Kidney capillary endothelial cell (primary cell): ENCODE measurements around the gene TCAIM.

ENCODE experiments used
- DNase-seq: peaks from one replicate; pipeline ENCODE4 v3.0.0-alpha.2; 2018; ENCODE audit warnings: low spot score

Gene TCAIM

DNA sequence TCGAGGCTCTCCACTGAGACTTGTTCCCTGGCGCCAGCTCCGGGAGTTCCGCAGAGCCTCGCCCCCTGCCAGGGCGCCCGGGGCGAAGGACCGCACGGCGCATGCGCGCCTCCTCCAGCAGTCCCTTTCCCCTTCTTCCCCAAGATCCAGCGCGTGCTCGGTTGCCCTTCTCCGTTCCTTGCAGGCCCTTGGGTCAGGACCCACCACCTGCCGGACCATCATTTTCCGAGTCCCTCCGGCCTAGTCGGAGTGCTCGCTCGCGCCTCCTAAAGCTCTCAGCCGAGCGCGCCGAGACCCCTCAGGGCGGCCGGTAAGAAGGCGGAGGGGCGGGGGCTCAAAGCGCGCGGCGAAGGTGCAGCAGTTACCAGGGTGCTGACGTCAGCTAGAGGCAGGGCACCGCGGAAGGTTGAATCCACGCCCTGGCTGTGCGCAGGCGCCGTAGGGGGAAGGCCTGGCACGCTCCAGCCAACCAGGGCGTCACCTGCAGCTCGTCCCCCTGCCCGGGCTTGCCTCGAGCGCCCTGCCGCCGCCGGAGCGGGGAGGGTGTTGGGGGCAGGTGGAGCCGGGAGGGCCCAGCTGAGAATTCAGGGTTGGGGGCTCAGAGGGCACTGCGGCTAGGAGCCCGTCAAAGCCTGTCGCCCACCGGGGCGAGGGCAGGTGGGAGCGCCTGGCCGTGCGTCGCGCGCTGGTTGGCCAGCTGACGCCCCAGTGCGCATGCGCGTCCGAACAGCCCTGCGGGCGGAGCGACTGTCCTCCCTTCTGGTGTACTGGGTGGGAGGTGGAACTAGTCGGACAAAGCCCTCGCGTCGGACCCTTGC is at the start of gene TCAIM:
Gene TCAIM, plus strand, starts transcription at position 757 of the 818 bp plus-strand sequence. CDS start 16,017 bp downstream, outside the sequence.
- DNase-seq, result peak; percentile 97

DNA sequence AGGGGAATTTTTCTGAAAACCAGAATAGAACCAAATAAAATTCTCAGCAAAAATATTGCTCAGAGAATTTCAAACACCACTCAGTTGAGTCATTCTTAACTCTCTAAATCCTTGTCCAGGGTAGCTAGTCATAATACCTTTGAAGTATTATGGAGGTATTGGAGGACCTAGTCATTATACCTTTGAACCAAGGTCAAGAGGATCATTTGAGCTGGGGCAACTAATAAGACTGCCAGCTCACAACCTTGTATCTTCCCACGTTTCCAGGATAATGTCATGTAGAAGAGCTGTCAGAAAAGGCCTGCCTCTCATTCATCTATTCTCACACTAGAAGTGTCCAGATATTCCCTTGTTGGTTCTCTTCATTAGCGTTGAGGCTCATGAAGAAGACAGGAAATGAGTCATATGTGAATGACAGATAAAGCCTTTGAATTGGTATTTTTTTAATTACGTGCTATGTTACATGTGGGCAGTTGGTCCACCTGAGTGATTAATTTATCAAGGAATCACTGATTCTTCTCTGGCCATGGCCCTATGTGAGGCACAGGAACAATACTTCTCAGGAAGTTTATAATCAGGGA is 48.6 kb upstream of the TCAIM start:
- DNase-seq, result no peak

GRCh38 chr3:44292276-44292675 is 46.3 kb upstream of the TCAIM start:
- no peak for DNase-seq

- no peak for DNase-seq
Observed at GRCh38 chr3:44292947-44293346, 45.6 kb upstream of the TCAIM start.

- no peak for DNase-seq
Observed at GRCh38 chr3:44297255-44297654, 41.3 kb upstream of the TCAIM start.

DNA sequence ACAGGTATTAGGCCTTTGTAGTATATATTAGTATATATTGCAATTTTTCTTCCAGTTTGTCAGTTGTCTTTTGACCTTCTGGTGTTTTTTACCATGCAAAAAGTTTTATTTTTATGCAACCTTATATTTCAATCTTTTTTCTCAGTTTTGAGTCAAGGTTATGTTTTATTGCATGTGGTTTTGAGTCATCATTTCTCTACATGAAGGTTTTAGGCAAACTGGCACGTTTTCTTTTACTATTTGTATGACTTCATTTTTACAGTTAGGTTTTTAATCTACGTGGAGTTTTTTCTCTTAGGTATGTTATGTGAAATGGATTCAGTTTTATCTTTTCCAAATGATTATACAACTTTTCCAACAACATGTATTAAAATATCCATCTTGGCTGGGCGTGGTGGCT is 36.8 kb upstream of the TCAIM start:
- no peak for DNase-seq

DNA sequence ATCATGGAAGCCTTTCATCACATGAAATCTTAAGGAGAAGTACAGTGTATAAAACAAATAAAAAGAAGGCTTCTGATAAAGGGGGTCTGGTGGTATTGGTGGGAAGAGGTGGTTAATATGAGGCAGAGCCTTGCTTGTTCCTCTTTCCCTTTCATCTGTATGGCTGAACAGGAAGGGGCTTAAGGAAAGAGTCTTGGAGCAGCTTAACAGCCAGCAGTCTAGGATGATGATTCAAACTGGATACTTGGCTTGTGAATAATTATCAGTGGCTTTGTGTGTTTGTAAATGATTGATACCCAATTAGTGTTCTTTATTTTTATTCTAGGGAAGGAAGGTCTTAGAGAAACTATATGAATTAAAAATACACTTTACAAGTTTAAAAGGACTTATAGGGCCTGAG is 29.1 kb upstream of the TCAIM start:
- no peak for DNase-seq

GRCh38 chr3:44318891-44319311 is 19.7 kb upstream of the TCAIM start:
- no peak for DNase-seq

- DNase-seq, result no peak
Observed at GRCh38 chr3:44321335-44321734, 17.2 kb upstream of the TCAIM start.

- DNase-seq, result peak; percentile 46
Observed at GRCh38 chr3:44323341-44323955, 15.1 kb upstream of the TCAIM start.

DNA sequence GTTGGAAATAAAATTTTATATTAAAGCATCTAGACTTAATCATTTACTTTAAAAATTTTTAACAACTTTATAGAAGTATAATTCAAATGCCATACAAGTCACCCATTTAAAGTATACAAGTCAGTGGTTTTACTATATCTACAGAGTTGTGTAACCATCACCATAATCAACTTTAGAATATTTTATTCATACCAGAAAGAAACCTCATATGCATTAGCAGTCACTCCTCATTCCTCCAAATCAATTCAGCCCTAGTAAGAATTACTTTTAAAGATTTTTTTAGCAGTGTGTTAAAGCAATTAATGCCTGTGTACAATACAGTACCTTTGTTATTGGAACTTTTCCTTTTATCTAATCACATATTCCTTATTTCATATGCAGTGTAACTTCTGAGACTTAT is 14.0 kb upstream of the TCAIM start:
- no peak for DNase-seq

GRCh38 chr3:44326019-44326418 is 12.5 kb upstream of the TCAIM start:
- DNase-seq, result no peak

DNA sequence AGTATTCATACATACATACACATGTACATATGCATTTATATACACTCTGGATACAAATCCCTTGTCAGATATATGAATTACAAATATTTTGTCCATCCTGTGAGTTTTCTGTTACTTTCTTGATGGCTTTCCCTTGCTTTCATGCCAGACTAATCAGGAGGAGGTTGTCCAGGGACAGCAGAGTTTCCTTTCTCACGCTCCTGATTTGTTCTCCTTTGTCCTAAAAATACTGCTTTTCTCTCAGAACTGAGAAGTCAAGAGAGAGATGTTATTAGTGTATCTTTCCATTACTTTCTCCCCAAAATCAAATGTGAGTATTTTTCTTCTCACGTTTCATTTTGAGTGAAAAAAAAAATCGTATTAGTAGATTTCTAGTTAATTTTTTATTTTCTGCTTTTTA is 12.1 kb upstream of the TCAIM start:
- DNase-seq, result no peak

GRCh38 chr3:44329946-44330345 is 8.6 kb upstream of the TCAIM start:
- no peak for DNase-seq

GRCh38 chr3:44330444-44330843 is 8.1 kb upstream of the TCAIM start:
- no peak for DNase-seq

- no peak for DNase-seq
Observed at GRCh38 chr3:44334326-44334725, 4.2 kb upstream of the TCAIM start.

DNA sequence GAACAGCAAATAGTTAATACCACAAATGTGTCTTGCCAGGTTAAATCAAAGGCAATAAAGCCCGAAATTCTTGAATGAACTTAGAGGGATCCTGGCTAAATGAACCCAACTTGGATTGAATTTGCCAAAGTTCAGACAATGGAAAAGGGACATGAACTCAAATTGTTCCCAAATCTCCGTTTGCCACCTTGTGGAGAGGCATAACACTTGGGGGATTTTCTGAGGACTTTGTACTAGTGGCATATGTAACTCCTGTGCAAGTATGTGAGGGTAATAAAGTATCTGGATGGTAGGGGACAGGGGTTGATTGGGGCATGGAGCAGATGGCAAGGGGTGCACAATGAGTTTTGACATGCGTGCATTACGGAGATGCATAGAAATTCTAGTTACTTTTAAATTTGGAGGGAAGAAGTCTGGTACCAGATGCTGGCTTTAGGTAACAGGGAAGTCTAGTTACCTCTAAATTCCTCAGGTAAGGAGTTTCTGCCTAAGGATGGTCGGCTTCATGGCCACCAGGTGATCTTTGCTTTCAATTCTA is 1.2 kb upstream of the TCAIM start:
- DNase-seq, result no peak

GRCh38 chr3:44338828-44339127 is 212 bp downstream of the TCAIM start:
- DNase-seq, result no peak

- peak; percentile 17 for DNase-seq
Observed at GRCh38 chr3:44339181-44340057, 853 bp downstream of the TCAIM start.

GRCh38 chr3:44340058-44340395 is 1.5 kb downstream of the TCAIM start:
- DNase-seq, result no peak

GRCh38 chr3:44342176-44342790 is 3.7 kb downstream of the TCAIM start:
- DNase-seq, result no peak

GRCh38 chr3:44343421-44343820 is 4.9 kb downstream of the TCAIM start:
- DNase-seq, result no peak
